Suprapubic skin (tissue), 4 donors: ENCODE results near the gene TMPRSS13.

Experiments
- POLR2A ChIP-seq, 2 donors: fragments of 450-650 bp; IDR thresholded peaks; one replicate each; pipeline ENCODE4 v1.6.1; 2017; ENCODE audit warnings: antibody characterized with exemption in 2 of 2, mild to moderate bottlenecking in 2 of 2, moderate library complexity in 2 of 2
- POLR2AphosphoS5 ChIP-seq, 3 donors: sonication (generic); formaldehyde crosslinking; IDR thresholded peaks; one replicate each; pipeline ENCODE4 v1.6.1; 2017; ENCODE audit warnings: antibody characterized with exemption in 3 of 3
- TF ChIP-seq, protein P1 (sequence below), 2 donors: fragments of 200-600 bp in 1 of 2; fragments of 450-650 bp in 1 of 2; sonication (generic) in 1 of 2; IDR thresholded peaks; one replicate each; pipeline ENCODE4 v1.5.1; 2016 to 2019; ENCODE audit warnings: antibody characterized with exemption in 2 of 2, mild to moderate bottlenecking in 1 of 2, moderate library complexity in 1 of 2

DNA sequence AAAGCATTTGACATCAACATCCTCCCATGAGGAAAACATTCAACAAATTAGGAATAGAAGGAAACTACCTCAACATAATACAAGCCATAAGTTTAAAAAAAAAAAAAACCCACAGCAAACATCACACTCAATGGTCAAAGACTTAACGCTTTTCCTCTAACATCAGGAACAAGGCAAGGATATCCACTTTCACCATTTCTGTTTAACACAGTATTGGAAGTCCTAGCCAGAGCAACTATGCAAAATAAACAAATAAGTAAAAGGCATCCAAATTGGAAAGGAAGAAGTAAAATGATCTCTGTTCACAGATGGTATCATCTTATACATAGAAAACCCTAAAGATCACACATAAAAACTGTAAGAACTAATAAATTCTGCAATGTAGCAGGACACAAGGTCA, 65.8 kb downstream of the TMPRSS13 start:
- TF ChIP-seq, protein P1, sequence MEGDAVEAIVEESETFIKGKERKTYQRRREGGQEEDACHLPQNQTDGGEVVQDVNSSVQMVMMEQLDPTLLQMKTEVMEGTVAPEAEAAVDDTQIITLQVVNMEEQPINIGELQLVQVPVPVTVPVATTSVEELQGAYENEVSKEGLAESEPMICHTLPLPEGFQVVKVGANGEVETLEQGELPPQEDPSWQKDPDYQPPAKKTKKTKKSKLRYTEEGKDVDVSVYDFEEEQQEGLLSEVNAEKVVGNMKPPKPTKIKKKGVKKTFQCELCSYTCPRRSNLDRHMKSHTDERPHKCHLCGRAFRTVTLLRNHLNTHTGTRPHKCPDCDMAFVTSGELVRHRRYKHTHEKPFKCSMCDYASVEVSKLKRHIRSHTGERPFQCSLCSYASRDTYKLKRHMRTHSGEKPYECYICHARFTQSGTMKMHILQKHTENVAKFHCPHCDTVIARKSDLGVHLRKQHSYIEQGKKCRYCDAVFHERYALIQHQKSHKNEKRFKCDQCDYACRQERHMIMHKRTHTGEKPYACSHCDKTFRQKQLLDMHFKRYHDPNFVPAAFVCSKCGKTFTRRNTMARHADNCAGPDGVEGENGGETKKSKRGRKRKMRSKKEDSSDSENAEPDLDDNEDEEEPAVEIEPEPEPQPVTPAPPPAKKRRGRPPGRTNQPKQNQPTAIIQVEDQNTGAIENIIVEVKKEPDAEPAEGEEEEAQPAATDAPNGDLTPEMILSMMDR (IDR thresholded peaks at IDR 0.05) = no peak
- TF ChIP-seq POLR2A (IDR thresholded peaks at IDR 0.05) (no peak), POLR2AphosphoS5 (IDR thresholded peaks at IDR 0.05) (no peak)
